ENCODE results near the gene RCSD1.
A peak's percentile ranks its signal among the peaks of the same experiment; 100 is the strongest.

RCSD1 gene

DNA sequence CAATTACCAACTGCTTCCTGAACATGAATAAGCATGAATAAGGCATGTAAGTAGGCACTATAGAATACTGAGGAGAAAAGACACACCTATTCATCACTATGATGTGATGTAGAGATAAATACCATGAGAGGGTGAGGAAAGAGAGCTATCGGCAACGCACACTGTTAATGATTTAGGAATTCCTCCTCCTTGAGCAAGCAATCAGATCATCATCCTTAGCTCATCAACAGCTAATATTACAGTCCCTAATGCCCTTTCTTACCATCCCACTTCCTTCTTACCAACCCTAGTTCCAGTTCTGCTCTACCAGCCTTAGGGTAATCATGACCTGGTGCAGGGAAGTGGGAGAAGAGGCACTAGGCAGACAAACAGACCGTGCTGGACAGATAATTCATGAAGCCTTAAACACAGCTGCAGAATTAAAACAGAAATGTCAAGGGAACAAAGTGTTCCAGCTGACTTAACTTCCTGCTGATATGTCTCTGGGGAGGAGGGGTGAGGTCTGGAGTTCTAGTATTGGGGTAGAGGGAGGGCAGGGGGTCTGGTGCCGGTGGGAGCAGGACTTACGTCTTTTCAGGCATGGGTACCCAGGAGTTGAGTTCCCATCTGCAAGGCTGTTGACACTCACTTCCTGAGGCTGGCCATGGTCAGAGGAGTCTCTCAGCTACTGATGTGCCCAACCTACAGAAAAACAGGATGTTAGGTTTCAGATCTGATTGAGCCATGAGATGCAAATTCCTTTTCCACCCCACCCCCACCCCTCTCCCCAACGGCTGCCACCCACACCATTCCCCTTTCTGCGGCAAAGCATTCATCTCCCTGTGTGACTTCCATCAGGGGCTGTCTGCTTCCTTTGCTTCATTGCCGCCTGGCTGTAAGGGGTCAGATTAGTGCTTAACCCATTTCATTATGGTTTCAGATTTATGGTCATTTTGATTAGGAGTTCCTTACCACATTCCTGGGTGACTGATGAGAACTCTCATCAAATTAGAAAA, 12.6 kb upstream of the RCSD1 start:
- DNase-seq (ENCODE audit: low spot score): peak; percentile 74

DNA sequence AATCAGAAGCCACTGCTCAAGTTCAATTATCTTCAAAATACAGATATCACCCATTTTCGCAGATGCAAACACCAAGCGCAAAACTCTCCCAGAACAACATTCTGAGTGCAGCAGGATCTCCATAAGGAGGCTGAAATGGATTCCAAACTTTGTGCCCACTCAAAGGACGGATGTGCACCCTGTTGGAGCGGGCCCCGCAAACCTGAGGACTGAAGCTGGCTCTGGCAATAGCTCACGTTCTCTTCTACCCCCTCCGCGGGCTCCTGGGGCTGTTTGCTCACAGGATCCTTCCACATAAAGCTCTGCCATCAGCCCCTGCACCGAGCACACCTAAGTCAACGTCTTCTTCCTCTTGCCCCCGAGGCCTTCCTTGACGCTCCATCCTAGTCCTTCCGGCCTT, 11.7 kb upstream of the RCSD1 start:
- DNase-seq (ENCODE audit: low spot score): no peak

GRCh38 chr1:167618789-167619188, 11.2 kb upstream of the RCSD1 start:
- DNase-seq (ENCODE audit: low spot score): no peak

- DNase-seq (ENCODE audit: low spot score): no peak
These were observed 10.0 kb upstream of the RCSD1 start for GRCh38 chr1:167620002-167620401.

- no peak for DNase-seq (ENCODE audit: low spot score)
These were observed 8.2 kb upstream of the RCSD1 start for GRCh38 chr1:167621780-167622313.

DNA sequence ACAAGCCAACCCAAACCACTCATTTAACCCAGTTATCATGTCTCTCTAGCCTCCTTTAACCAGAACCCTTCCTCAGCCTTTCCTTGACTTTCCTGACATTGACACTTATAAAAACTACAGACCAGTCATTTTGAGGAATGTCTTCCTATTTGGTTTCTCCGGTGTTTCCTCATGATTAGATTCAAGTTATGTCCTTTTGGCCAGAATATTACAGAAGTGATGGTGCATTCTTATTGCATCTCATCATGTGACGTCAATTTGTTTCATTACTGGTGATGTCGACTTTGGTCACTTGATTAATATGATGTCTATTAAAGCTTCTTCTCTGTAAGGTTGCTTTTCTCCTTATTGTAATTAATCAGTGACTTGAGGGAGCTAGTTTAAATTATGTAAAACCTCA, 6.1 kb upstream of the RCSD1 start:
- DNase-seq (ENCODE audit: low spot score): no peak

DNA sequence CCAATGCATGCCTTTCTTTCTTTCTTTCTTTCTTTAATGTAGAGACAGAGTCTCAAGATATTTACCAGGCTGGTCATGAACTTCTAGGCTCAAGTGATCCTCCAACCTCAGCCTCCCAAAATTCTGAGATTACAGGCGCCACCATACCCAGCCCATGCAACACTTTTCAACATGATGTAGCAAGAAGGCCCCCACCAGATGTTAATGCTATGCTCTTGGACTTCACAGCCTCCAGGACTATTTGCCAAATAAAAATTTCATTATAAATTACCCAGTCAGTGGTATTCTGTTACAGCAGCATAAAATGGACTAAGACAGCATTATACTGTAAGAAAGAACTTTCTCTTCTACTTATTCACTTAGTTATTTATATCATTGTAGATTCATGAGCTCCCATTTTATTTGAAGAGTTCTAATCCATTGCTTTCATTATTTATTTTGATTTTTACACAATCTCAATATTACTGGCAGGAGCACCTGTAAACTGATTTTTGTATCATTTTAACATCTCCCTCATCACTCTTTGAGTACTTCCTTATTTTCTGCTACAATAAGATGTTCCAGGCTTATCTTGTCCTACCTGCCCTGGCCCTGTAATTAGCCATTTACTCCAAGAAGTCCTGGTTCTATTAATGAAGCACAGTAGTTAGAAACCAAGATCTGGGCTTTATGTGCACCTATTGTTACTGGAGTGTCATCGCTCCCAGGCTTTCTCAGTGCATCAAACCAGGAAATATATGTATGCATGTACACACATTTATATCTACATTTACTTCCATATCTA, 4.8 kb upstream of the RCSD1 start:
- DNase-seq (ENCODE audit: low spot score): no peak

- no peak for DNase-seq (ENCODE audit: low spot score)
These were observed 2.5 kb upstream of the RCSD1 start for GRCh38 chr1:167627615-167627864.

DNA sequence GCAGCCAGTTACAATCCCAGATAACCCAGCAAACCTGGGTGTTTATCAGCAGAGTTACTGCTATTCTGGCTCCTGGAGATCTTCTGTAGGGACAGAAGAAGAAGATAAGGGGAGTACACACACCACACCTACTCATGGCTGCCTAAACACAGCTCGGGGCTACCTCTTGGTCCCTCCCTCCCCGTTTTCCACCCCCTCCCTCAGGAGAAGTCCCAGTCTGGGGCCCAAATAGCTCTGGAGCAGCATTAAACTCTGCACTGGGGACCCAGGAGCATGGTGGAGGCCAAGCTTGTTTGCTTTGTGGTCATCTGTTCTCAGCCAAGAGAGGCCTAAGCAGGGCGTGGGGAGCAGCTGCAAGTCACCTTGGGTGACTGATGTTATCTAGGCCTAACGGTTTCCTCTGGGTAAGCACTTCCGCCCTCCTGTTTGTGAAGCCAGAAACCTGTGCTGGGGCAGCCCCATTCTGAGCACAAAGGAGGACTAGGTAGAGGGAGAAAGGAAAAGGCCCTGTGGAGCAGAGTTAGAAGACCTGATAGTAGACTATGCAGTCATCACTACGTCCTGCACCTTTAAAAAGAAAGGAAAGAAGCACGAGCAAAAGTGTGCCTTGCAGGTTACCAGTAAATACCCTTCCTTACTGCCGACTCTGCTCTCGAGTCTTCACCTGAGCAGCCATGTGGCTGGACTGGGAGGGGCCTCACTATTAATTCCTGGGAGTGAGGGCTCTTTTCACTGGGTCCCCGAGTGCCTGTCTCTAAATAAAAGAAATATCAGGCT, 2.0 kb upstream of the RCSD1 start:
- no peak for DNase-seq (ENCODE audit: low spot score)

DNA sequence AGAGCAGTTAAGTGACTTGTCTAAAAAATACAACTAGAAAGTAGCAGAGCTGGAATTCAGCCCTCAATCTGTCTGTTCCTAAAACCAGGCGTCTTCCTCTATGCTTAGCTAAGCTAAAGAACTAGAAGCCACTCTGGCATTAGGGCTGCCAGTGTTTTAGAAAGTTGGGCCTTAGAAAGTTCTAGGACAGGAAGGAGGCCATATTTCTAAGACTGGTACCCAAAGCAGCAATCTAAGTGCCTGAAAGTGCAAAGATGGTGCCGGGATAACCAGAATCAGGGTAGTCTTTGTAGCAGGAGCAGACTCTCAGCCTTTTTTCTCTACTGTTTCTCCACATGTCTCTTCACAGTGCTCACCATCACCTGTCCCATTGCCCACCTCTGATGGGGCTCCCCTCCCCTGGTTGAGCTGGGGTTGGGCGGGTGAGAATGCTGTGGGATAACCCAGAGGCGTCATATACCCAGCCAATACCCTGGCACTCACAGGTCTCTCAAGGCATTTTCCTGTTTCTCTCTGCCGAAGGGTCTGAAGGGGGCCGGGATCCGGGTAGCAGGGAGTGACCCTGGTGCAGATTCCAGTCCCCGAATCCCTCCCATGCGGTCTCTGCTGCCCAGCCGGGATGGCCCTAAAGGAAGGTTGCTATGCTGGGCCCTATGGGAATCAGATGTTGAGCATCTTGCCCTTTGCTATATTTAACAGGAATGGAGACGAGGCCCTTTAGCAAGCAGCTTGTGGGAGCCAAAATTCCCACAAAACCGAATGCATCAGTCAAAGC, 1.1 kb upstream of the RCSD1 start:
- no peak for DNase-seq (ENCODE audit: low spot score)

DNA sequence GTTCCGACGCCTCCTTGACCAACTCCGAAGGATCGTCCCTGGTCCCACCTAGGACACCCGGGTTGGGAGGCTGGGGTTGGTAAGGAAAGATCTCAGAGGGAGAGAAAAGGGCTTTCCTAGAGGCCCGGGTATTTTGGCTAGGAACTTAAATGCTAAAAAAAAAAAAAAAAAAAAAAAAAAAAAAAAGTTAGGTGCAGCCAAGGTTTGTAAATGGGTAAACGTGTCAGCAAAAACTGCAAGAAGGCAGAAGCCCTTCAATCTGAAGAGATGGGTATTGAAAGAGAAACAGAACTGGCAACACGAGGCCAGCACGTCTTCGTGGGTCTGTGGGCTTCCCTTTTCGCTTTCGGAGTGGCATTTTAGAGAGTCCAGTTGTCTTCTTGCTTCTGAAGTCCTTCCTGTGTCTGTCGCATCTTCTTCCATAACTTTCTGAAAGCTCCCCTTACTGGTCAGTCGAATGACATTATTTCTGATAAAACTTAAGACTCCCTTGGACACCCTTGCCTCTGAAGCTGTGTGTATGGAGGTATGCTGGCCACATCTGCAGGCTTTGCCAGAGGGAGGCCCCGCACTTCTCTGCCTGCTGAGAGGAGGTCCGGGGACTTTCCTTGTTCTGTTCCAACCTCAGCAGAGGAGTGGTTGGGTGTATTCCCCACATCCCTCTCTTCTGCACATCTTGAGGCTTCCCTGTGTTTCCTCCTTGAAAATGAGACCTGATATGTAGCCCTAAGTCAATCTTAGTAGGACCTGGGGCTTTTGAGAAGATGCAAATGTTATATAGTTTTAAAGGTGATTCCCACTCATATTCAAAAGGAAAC, 745 bp downstream of the RCSD1 start:
- no peak for DNase-seq (ENCODE audit: low spot score)

DNA sequence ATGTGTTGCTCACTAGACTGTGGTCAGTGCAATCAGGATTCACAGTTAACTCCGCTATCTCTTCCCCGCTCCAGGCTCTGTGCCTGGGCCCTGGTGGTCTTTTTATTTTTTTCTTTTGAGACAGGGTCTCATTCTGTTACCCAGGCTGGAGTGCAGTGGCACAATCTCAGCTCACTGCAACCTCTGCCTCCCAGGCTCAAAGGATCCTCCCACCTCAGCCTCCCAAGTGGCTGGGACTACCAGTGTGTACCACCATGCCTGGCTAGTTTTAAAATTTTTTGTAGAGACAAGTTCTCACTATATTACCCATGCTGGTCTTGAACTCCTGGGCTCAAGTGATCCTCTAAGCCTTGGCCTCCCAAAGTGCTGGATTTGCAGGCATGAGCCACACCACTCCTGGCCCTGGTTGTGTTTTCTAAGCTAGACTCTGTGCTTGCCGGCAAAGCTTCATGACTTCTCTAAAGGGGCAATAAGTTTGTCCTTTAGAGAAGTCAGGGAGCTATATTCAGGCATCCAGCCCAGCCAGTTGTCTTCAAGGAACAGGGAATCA, 1.4 kb downstream of the RCSD1 start:
- no peak for DNase-seq (ENCODE audit: low spot score)

DNA sequence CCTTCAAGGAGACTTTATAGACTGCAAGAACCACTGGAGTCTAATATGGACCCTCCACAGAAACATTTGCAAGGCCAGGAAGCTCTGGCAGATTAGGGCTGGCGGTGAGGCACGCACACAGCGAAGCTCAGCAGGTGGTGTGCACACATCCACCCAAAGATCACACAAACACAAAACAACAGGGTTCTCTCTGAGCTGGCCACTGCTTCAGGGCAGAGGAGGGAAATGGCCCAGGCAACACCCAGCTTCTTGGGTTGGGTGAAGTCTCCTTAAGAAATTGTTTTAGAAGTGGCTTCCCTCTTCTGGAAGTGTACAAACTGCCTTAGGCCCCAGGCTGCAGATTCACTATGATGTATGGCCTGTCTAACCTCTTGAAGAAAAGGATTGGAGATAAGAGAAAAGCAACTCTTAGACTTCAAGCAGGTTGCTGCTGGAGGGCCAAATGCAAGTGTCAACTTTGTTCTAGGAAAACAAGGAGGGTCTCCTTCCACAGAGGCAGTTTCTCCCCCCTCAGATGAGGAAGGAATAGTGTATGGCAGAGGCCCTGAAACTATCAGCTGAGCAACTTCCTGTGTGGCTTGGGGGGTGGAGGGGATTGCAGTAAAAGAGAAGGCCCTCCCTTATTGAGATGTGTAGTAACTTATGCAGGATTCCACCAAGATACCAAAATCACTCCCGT, 2.0 kb downstream of the RCSD1 start:
- DNase-seq (ENCODE audit: low spot score): no peak

DNA sequence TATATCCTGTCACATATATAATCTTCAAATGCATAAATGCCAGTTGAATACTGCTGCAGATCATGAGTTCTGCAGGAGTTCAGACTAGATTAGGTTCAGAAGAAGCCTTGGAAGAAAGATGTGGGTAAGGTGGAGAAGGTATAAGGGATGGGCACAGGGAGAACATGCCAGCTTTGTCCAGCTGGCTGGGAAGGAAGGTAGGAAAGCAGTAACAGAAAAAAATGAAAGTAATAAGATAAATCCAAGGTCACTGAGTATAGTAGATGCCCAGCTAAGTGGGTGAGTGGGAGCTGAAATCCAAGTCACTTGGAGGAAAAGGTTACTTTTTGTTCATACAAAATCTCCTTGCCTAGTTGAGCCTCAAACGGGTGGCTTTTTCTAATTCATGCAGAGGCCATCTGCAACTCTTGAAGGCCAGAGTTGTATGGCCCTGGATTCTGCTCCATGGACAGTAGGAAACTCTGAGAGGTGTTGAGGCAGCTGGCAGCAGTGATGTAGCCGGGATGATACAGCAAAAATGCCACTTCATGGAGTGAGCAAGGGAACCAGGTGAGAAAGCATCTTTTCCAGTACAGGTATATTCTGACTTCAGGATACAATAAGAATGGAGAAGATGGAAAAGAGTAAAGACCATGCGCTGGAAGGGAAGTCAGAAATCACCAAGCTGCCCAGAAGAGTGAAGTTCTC, 3.4 kb downstream of the RCSD1 start:
- DNase-seq (ENCODE audit: low spot score): no peak

DNA sequence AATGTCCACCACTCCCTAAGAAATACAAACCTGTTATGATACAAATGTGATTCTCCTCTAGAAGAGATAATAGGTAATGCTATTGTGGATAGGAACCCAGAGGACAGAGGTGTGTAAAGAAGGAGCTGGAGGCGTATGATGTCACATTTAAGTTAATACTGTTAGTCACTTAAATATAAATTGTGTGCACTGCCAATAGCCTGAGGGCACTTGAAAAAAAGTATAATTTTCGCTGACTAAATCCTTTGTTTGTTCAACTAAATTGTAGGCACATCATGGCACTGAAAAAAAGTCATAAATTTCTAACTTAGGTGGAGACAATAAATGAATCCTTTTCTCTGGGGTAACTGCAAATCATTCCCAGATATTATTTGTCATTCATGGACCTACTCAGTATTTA, 4.4 kb downstream of the RCSD1 start:
- DNase-seq (ENCODE audit: low spot score): no peak

- peak; percentile 78 for DNase-seq (ENCODE audit: low spot score)
These were observed 5.2 kb downstream of the RCSD1 start for GRCh38 chr1:167635156-167635648.

DNA sequence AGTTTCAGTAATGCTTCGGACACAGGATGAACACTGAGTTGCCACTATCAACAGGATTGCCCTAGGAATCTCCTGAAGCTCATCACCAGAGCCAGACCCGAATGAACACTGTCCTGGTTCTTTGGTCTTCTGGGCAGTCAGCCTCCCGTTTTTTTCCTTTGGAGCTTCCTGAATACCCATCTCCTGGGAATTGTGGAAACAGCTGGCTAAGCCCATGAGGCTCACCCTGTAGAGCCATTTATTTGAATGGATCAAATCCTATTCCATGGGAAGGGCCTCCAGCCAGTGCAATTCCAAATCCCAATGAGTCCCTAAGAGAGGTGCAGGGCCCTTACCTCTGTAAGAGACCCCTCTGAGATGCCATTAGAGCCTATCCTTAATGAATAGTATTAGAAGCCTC, 5.9 kb downstream of the RCSD1 start:
- no peak for DNase-seq (ENCODE audit: low spot score)

DNA sequence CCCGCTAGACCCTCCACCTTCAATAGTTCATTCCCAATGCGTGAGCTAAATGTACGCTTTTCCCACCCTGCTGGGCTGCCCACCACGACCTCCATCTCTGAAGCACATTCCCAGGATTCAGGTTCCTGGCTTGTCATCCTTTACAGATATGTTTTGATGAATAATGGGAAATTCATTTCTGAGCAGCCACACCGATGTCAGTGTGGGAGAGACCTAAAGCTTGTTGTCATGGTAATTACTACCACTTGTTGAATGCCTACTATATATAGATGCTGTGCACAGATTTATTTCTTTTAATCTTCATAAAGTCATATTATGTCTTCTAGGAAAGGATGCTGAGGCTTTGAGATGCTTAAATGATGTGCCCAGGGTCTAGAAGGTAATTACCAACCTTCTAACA, 8.0 kb downstream of the RCSD1 start:
- no peak for DNase-seq (ENCODE audit: low spot score)

- DNase-seq (ENCODE audit: low spot score): no peak
These were observed 10.0 kb downstream of the RCSD1 start for GRCh38 chr1:167640051-167640450.

All from iPS-NIHi11 (cell line).